Measurements from ENCODE around the gene DEFB124. TPM values are rescaled to one million over a fixed set of nuclear protein-coding genes. Genes with fewer than 3 reads are reported as not detected.
A peak's percentile ranks its signal among the peaks of the same experiment; 100 is the strongest.

DEFB124 gene
- polyA plus RNA-seq, 1 donor from 2014 or later: not detected

DNA sequence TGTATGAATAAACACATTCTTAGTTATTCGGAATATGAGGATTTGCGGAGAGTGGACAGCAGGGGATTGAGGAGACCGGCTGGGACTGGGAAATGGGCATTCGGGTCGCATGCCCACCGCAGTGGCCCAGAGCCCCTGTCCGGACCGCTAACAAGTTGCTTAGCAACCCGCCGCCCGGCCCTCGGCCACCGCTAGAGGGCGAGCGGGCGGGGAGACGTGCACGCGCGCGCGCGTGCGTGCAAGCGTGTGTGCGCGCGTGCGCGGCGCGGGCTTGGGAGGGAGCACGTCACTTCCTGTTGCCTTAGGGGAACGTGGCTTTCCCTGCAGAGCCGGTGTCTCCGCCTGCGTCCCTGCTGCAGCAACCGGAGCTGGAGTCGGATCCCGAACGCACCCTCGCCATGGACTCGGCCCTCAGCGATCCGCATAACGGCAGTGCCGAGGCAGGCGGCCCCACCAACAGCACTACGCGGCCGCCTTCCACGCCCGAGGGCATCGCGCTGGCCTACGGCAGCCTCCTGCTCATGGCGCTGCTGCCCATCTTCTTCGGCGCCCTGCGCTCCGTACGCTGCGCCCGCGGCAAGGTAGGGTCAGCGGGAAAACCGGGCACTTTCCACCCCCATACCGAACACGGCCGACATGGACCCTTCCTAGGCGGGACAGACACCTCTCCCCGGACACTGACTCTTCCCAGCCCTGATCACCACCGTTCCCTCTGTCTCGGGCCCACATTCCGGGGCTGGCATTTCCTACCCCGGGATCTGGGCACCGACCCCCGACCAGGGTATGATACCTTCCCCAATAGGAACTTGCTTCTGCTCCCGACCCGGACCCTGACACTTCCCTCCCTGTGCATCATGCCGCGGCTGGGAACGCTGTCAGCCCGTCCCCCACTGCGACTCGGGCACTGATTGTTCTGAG lies 39.5 kb upstream of the DEFB124 start, which contains the start of gene HM13:
TSS of gene HM13 (plus strand) at position 289 of the 918 bp plus-strand sequence. CDS start at position 399, 110 bp downstream.
- H3K27ac ChIP-seq (ENCODE audit: low read length): peak within 1 kb of the TSS; percentile 72
- no peaks in the 10 kb centered on the region for H3K36me3 ChIP-seq (ENCODE audit: insufficient read depth, low read length)
- H2AFZ ChIP-seq (ENCODE audit: low read depth, low read length): peak within 1 kb of the TSS; percentile 73
- peak within 1 kb of the TSS; percentile 73 for H3K4me3 ChIP-seq (ENCODE audit: low read length)
- H3K27me3 ChIP-seq (ENCODE audit: insufficient read depth, low read depth, low read length): no peaks in the 10 kb centered on the region
- no peaks in the 10 kb centered on the region for H4K20me1 ChIP-seq (ENCODE audit: insufficient read depth)
- peak within 1 kb of the TSS; percentile 93 for H3K4me2 ChIP-seq (ENCODE audit: low read length)
- H3K9me3 ChIP-seq (ENCODE audit: low read length): no peaks in the 10 kb centered on the region
- H3K79me2 ChIP-seq (replicated peaks; ENCODE audit: insufficient read depth, low read length): peaks cover 36% of the 10 kb centered on the region
- peak within 1 kb of the TSS; percentile 86 for H3K9ac ChIP-seq (ENCODE audit: low read length)
- no peaks in the 10 kb centered on the region for H3K9me2 ChIP-seq (ENCODE audit: insufficient read depth, low read length)
- no peaks in the 10 kb centered on the region for H3F3A ChIP-seq (ENCODE audit: insufficient read depth, low read length, poor library complexity, severe bottlenecking)
- peak; percentile 70 for TF ChIP-seq TAF1 (IDR thresholded peaks at IDR 0.05; ENCODE audit: low read depth)
- peak; percentile 100 for TF ChIP-seq CTCF (IDR thresholded peaks at IDR 0.05; ENCODE audit: poor library complexity, severe bottlenecking)
- TF ChIP-seq RAD21 (conservative IDR thresholded peaks at IDR 0.05): peak; percentile 63
- TF ChIP-seq EZH2 (IDR thresholded peaks at IDR 0.05; ENCODE audit: borderline replicate concordance, insufficient read depth, low read length, poor library complexity, severe bottlenecking): no peak
- peak; percentile 99 for TF ChIP-seq MXI1 (conservative IDR thresholded peaks at IDR 0.05; ENCODE audit: poor library complexity, severe bottlenecking)
- peak; percentile 83 for TF ChIP-seq REST (IDR thresholded peaks at IDR 0.05; ENCODE audit: borderline replicate concordance)
- TF ChIP-seq SMC3 (conservative IDR thresholded peaks at IDR 0.05; ENCODE audit: poor library complexity): peak; percentile 77
- TF ChIP-seq EP300 (conservative IDR thresholded peaks at IDR 0.05; ENCODE audit: poor library complexity, severe bottlenecking): peak; percentile 83
- TF ChIP-seq POLR2AphosphoS5 (IDR thresholded peaks at IDR 0.05): peak; percentile 98

- no peak overlapping the region for H3K4me3 ChIP-seq (ENCODE audit: low read length)
- no peak overlapping the region for H3K4me2 ChIP-seq (ENCODE audit: low read length)
- no peaks in the 10 kb centered on the region for H3K36me3 ChIP-seq (ENCODE audit: insufficient read depth, low read length)
- H4K20me1 ChIP-seq (ENCODE audit: insufficient read depth): no peaks in the 10 kb centered on the region
- no peak overlapping the region for H3K27ac ChIP-seq (ENCODE audit: low read length)
- H2AFZ ChIP-seq (ENCODE audit: low read depth, low read length): no peak overlapping the region
- TF ChIP-seq EZH2 (IDR thresholded peaks at IDR 0.05; ENCODE audit: borderline replicate concordance, insufficient read depth, low read length, poor library complexity, severe bottlenecking) (no peak), TAF1 (IDR thresholded peaks at IDR 0.05; ENCODE audit: low read depth) (no peak), CTCF (IDR thresholded peaks at IDR 0.05; ENCODE audit: poor library complexity, severe bottlenecking) (no peak), RAD21 (conservative IDR thresholded peaks at IDR 0.05) (no peak), MXI1 (conservative IDR thresholded peaks at IDR 0.05; ENCODE audit: poor library complexity, severe bottlenecking) (no peak), POLR2AphosphoS5 (IDR thresholded peaks at IDR 0.05) (no peak), SMC3 (conservative IDR thresholded peaks at IDR 0.05; ENCODE audit: poor library complexity) (no peak), EP300 (conservative IDR thresholded peaks at IDR 0.05; ENCODE audit: poor library complexity, severe bottlenecking) (no peak), REST (IDR thresholded peaks at IDR 0.05; ENCODE audit: borderline replicate concordance) (no peak)
- H3F3A ChIP-seq (ENCODE audit: insufficient read depth, low read length, poor library complexity, severe bottlenecking): no peaks in the 10 kb centered on the region
- H3K27me3 ChIP-seq (ENCODE audit: insufficient read depth, low read depth, low read length): no peaks in the 10 kb centered on the region
- H3K9ac ChIP-seq (ENCODE audit: low read length): no peak overlapping the region
- no peaks in the 10 kb centered on the region for H3K79me2 ChIP-seq (replicated peaks; ENCODE audit: insufficient read depth, low read length)
- no peaks in the 10 kb centered on the region for H3K9me3 ChIP-seq (ENCODE audit: low read length)
- H3K9me2 ChIP-seq (ENCODE audit: insufficient read depth, low read length): no peaks in the 10 kb centered on the region
These were observed 33.8 kb upstream of the DEFB124 start for GRCh38 chr20:31508517-31509244.

All from neural cell (in vitro differentiated cells).